SK-N-SH (cell line): ENCODE measurements around the gene GRIN2A. TPM values are rescaled to one million over a fixed set of nuclear protein-coding genes. Genes with fewer than 3 reads are reported as not detected.

ENCODE experiments used
- CTCF ChIA-PET: fragments of 300-600, 350-600 bp; formaldehyde crosslinking; extraction: SDS; loops from one replicate; lab custom pipeline; 2021; lab: Yijun Ruan, JAX
- POLR2A ChIA-PET: fragments of 350-600 bp; sonication (Branson Sonifier 250); formaldehyde crosslinking; extraction: SDS; loops from one replicate; lab custom pipeline; 2020; ENCODE audit warnings: antibody characterized with exemption, inconsistent platforms; lab: Yijun Ruan, JAX
- DNase-seq: peaks from one replicate; pipeline ENCODE4 v3.0.0; 2012
- H2AFZ ChIP-seq: fragments of 200-600 bp; sonication (generic); 2 replicates; pipeline ENCODE4 v1.8.1; 2016; ENCODE audit warnings: antibody characterized with exemption, mild to moderate bottlenecking, low read depth
- H3F3A ChIP-seq: fragments of 200-600 bp; sonication (generic); replicated peaks from 2 replicates; pipeline ENCODE3; 2016; ENCODE audit warnings: antibody characterized with exemption, mild to moderate bottlenecking; ENCODE audit not compliant: insufficient read depth
- H3K27ac ChIP-seq, 2 experiments: fragments of 200-500 bp in 1 of 2; fragments of 200-600 bp in 1 of 2; sonication (Bioruptor generic) in 1 of 2; sonication (generic), shearing (Covaris generic) in 1 of 2; 2 replicates each; pipeline versions ENCODE4 v1.5.1 to v1.6.1; 2014 to 2016; ENCODE audit warnings: low read depth in 2 of 2, inconsistent platforms in 1 of 2, low read length in 1 of 2, mild to moderate bottlenecking in 1 of 2, mixed read lengths in 1 of 2
- H3K27me3 ChIP-seq: fragments of 200-600 bp; sonication (generic), shearing (Covaris generic); 2 replicates; pipeline ENCODE4 v1.6.1; 2016; ENCODE audit warnings: mixed run types; ENCODE audit not compliant: insufficient read depth
- H3K36me3 ChIP-seq, 2 experiments: fragments of 200-500 bp in 1 of 2; fragments of 200-600 bp in 1 of 2; sonication (Bioruptor generic) in 1 of 2; sonication (generic) in 1 of 2; replicated peaks in 1 of 2; 2 replicates each; pipeline versions ENCODE3 to v1.5.1; 2014 to 2016; ENCODE audit warnings: low read length in 1 of 2, mild to moderate bottlenecking in 1 of 2; ENCODE audit not compliant: insufficient read depth in 2 of 2, control insufficient read depth in 1 of 2
- H3K4me1 ChIP-seq, 2 experiments: fragments of 200-500 bp in 1 of 2; fragments of 200-600 bp in 1 of 2; sonication (Bioruptor generic) in 1 of 2; sonication (generic), shearing (Covaris generic) in 1 of 2; 2 replicates each; pipeline versions ENCODE4 v1.5.1 to v1.6.1; 2014 to 2016; ENCODE audit warnings: low read depth in 1 of 2, low read length in 1 of 2, mixed run types in 1 of 2; ENCODE audit not compliant: insufficient read depth in 2 of 2, control insufficient read depth in 1 of 2
- H3K4me2 ChIP-seq: fragments of 200-600 bp; sonication (generic), shearing (Covaris generic); 2 replicates; pipeline ENCODE4 v1.6.1; 2017; ENCODE audit warnings: mixed run types
- H3K4me3 ChIP-seq, 2 experiments: fragments of 200-500 bp in 1 of 2; fragments of 200-600 bp in 1 of 2; sonication (Bioruptor generic) in 1 of 2; sonication (generic), shearing (Covaris generic) in 1 of 2; 2 replicates each; pipeline versions ENCODE4 v1.5.1 to v1.8.1; 2014 to 2016; ENCODE audit warnings: low read depth in 2 of 2, inconsistent platforms in 1 of 2, low read length in 1 of 2, mild to moderate bottlenecking in 1 of 2, mixed read lengths in 1 of 2, moderate library complexity in 1 of 2
- H3K79me2 ChIP-seq: fragments of 200-600 bp; sonication (generic); 2 replicates; pipeline ENCODE4 v1.8.1; 2017; ENCODE audit warnings: mild to moderate bottlenecking; ENCODE audit not compliant: insufficient read depth
- H3K9ac ChIP-seq: fragments of 200-600 bp; sonication (generic); 2 replicates; pipeline ENCODE4 v1.6.1; 2017; ENCODE audit warnings: mixed run types
- H3K9me2 ChIP-seq: fragments of 200-600 bp; sonication (generic); 2 replicates; pipeline ENCODE4 v1.6.1; 2017; ENCODE audit warnings: mixed run types
- H3K9me3 ChIP-seq: fragments of 200-600 bp; sonication (generic); 2 replicates; pipeline ENCODE4 v1.6.1; 2017; ENCODE audit warnings: mixed run types, mild to moderate bottlenecking, moderate library complexity
- H4K20me1 ChIP-seq: fragments of 200-600 bp; sonication (generic); 2 replicates; pipeline ENCODE4 v1.6.1; 2017; ENCODE audit warnings: mild to moderate bottlenecking, mixed run types; ENCODE audit not compliant: insufficient read depth
- CHD2 ChIP-seq: fragments of 150-350 bp; IDR thresholded peaks from 2 replicates; pipeline ENCODE4 v1.6.1; 2018; ENCODE audit warnings: low read length; ENCODE audit not compliant: partially characterized antibody
- ELF1 ChIP-seq: IDR thresholded peaks from 2 replicates; pipeline ENCODE4 v1.4.0; 2012
- EP300 ChIP-seq, 2 experiments: IDR thresholded peaks; 2 replicates each; pipeline versions ENCODE4 v1.4.0 to v1.6.1; 2012; ENCODE audit warnings: borderline replicate concordance in 1 of 2, low read depth in 1 of 2, low read length in 1 of 2
- FOXJ3 ChIP-seq: sonication (generic); formaldehyde crosslinking; IDR thresholded peaks from 2 replicates; pipeline ENCODE4 v1.5.1; 2020; ENCODE audit warnings: mild to moderate bottlenecking, missing genetic modification reagents
- FOXM1 ChIP-seq: IDR thresholded peaks from 2 replicates; pipeline ENCODE4 v1.4.0; 2012; ENCODE audit warnings: low read depth, mild to moderate bottlenecking
- JUND ChIP-seq: IDR thresholded peaks from 2 replicates; pipeline ENCODE4 v1.4.0; 2012
- MXI1 ChIP-seq: IDR thresholded peaks from 2 replicates; pipeline ENCODE4 v1.6.1; 2012; ENCODE audit warnings: mild to moderate bottlenecking, low read depth, low read length, improper control_type of control experiment
- NRF1 ChIP-seq: IDR thresholded peaks from 2 replicates; pipeline ENCODE4 v1.6.1; 2012; ENCODE audit warnings: low read depth, mild to moderate bottlenecking, low read length
- RAD21 ChIP-seq: IDR thresholded peaks from 2 replicates; pipeline ENCODE4 v1.6.1; 2012; ENCODE audit warnings: mild to moderate bottlenecking, low read length
- RCOR1 ChIP-seq: fragments of 150-350 bp; IDR thresholded peaks from 2 replicates; pipeline ENCODE4 v1.6.1; 2017; ENCODE audit warnings: antibody characterized with exemption, low read length
- SMC3 ChIP-seq: IDR thresholded peaks from 2 replicates; pipeline ENCODE4 v1.6.1; 2012; ENCODE audit warnings: low read depth, low read length, improper control_type of control experiment
- TEAD4 ChIP-seq: IDR thresholded peaks from 2 replicates; pipeline ENCODE4 v1.4.0; 2012; ENCODE audit warnings: mild to moderate bottlenecking, borderline replicate concordance; ENCODE audit not compliant: insufficient read depth
- YY1 ChIP-seq: IDR thresholded peaks from 2 replicates; pipeline ENCODE4 v1.4.0; 2012; ENCODE audit warnings: low read depth, mild to moderate bottlenecking
- WGBS: methylation state at CpG from one replicate; pipeline ENCODE4 v1.1.6; 2017; ENCODE audit warnings: low lambda C conversion rate; 5-methylcytosine and 5-hydroxymethylcytosine counted together
- polyA plus RNA-seq, 3 experiments: library from polyadenylated mRNA; depleted of rRNA; stranded (reverse); fragments of >200 nt; gene quantifications; 2 replicates each; pipeline ENCODE4 v1.2.3, GENCODE V29; 2012
- TF ChIP-seq, protein P1 (sequence below): IDR thresholded peaks from 2 replicates; pipeline ENCODE4 v1.6.1; 2012; ENCODE audit warnings: mild to moderate bottlenecking, low read depth, low read length, moderate library complexity
- TF ChIP-seq, protein P2 (sequence below): IDR thresholded peaks from 2 replicates; pipeline ENCODE4 v1.4.0; 2012; ENCODE audit warnings: low read depth
- TF ChIP-seq, protein P3 (sequence below): fragments of 150-350 bp; IDR thresholded peaks from 2 replicates; pipeline ENCODE4 v1.6.1; 2016; ENCODE audit warnings: mild to moderate bottlenecking, low read depth, low read length
- TF ChIP-seq, protein P4 (sequence below): IDR thresholded peaks from 2 replicates; pipeline ENCODE4 v1.4.0; 2012; ENCODE audit warnings: low read depth, borderline replicate concordance
- TF ChIP-seq, protein P5 (sequence below): IDR thresholded peaks from 2 replicates; pipeline ENCODE4; 2012
- TF ChIP-seq, protein P6 (sequence below): IDR thresholded peaks from 2 replicates; pipeline ENCODE4 v1.4.0; 2012; ENCODE audit warnings: low read depth, borderline replicate concordance

The GRIN2A gene
- polyA plus RNA-seq, 1 of the 3 experiments (the other 2 are of a cell fraction) = not detected

DNA sequence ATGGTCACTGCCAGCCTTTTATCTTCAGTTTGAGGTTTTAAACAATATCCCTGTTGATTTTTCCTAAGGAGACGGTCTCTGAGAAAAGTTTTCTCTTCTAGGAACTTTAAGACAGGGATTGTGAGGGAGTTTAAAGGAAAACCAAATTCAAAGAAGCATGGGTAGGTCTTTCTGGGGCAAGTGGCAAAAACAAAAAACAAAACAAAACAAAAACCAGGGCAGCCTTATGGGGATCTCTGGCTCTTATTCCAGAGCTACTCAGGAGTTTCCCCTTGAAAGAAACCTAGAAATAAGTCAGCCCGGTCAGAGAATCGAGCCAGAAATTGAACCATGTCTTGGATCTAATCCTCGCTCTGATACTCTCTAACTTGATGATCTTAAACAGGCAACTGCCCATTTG lies 424.5 kb downstream of the GRIN2A start:
- 21% methylated on average over 4 of the region's 4 CpGs for WGBS
- POLR2A ChIA-PET = no interaction called here

More for the DNA sequence above, 424.5 kb downstream of the GRIN2A start:
- Histone ChIP-seq H3K27me3 (no peaks in the 10 kb centered on the region), H2AFZ (no peak overlapping the region), H3K4me2 (no peak overlapping the region), H3K4me3 (no peak overlapping the region), H4K20me1 (no peaks in the 10 kb centered on the region), H3F3A (no peaks in the 10 kb centered on the region), H3K36me3 (no peaks in the 10 kb centered on the region), H3K9me2 (no peaks in the 10 kb centered on the region), H3K9me3 (no peaks in the 10 kb centered on the region), H3K4me1 (no peaks in the 10 kb centered on the region), H3K9ac (no peak overlapping the region), H3K79me2 (no peaks in the 10 kb centered on the region), H3K27ac (no peak overlapping the region)
- CTCF ChIA-PET = no interaction called here
- DNase-seq = no peak
- TF ChIP-seq EP300 (IDR thresholded peaks at IDR 0.05; ENCODE audit: borderline replicate concordance in 1 of 2, low read depth in 1 of 2, low read length in 1 of 2) (no peak), JUND (no peak), ELF1 (no peak), YY1 (no peak), RAD21 (no peak), SMC3 (no peak), FOXJ3 (no peak), NRF1 (no peak), MXI1 (no peak), RCOR1 (no peak), FOXM1 (no peak), TEAD4 (no peak), CHD2 (no peak)
- TF ChIP-seq, protein P1, sequence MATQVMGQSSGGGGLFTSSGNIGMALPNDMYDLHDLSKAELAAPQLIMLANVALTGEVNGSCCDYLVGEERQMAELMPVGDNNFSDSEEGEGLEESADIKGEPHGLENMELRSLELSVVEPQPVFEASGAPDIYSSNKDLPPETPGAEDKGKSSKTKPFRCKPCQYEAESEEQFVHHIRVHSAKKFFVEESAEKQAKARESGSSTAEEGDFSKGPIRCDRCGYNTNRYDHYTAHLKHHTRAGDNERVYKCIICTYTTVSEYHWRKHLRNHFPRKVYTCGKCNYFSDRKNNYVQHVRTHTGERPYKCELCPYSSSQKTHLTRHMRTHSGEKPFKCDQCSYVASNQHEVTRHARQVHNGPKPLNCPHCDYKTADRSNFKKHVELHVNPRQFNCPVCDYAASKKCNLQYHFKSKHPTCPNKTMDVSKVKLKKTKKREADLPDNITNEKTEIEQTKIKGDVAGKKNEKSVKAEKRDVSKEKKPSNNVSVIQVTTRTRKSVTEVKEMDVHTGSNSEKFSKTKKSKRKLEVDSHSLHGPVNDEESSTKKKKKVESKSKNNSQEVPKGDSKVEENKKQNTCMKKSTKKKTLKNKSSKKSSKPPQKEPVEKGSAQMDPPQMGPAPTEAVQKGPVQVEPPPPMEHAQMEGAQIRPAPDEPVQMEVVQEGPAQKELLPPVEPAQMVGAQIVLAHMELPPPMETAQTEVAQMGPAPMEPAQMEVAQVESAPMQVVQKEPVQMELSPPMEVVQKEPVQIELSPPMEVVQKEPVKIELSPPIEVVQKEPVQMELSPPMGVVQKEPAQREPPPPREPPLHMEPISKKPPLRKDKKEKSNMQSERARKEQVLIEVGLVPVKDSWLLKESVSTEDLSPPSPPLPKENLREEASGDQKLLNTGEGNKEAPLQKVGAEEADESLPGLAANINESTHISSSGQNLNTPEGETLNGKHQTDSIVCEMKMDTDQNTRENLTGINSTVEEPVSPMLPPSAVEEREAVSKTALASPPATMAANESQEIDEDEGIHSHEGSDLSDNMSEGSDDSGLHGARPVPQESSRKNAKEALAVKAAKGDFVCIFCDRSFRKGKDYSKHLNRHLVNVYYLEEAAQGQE = no peak
- TF ChIP-seq, protein P2, sequence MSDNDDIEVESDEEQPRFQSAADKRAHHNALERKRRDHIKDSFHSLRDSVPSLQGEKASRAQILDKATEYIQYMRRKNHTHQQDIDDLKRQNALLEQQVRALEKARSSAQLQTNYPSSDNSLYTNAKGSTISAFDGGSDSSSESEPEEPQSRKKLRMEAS = no peak
- TF ChIP-seq, protein P3, sequence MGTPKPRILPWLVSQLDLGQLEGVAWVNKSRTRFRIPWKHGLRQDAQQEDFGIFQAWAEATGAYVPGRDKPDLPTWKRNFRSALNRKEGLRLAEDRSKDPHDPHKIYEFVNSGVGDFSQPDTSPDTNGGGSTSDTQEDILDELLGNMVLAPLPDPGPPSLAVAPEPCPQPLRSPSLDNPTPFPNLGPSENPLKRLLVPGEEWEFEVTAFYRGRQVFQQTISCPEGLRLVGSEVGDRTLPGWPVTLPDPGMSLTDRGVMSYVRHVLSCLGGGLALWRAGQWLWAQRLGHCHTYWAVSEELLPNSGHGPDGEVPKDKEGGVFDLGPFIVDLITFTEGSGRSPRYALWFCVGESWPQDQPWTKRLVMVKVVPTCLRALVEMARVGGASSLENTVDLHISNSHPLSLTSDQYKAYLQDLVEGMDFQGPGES = no peak
- TF ChIP-seq, protein P4, sequence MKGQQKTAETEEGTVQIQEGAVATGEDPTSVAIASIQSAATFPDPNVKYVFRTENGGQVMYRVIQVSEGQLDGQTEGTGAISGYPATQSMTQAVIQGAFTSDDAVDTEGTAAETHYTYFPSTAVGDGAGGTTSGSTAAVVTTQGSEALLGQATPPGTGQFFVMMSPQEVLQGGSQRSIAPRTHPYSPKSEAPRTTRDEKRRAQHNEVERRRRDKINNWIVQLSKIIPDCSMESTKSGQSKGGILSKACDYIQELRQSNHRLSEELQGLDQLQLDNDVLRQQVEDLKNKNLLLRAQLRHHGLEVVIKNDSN = no peak
- TF ChIP-seq, protein P5, sequence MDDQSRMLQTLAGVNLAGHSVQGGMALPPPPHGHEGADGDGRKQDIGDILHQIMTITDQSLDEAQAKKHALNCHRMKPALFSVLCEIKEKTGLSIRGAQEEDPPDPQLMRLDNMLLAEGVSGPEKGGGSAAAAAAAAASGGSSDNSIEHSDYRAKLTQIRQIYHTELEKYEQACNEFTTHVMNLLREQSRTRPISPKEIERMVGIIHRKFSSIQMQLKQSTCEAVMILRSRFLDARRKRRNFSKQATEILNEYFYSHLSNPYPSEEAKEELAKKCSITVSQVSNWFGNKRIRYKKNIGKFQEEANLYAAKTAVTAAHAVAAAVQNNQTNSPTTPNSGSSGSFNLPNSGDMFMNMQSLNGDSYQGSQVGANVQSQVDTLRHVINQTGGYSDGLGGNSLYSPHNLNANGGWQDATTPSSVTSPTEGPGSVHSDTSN = no peak
- TF ChIP-seq, protein P6, sequence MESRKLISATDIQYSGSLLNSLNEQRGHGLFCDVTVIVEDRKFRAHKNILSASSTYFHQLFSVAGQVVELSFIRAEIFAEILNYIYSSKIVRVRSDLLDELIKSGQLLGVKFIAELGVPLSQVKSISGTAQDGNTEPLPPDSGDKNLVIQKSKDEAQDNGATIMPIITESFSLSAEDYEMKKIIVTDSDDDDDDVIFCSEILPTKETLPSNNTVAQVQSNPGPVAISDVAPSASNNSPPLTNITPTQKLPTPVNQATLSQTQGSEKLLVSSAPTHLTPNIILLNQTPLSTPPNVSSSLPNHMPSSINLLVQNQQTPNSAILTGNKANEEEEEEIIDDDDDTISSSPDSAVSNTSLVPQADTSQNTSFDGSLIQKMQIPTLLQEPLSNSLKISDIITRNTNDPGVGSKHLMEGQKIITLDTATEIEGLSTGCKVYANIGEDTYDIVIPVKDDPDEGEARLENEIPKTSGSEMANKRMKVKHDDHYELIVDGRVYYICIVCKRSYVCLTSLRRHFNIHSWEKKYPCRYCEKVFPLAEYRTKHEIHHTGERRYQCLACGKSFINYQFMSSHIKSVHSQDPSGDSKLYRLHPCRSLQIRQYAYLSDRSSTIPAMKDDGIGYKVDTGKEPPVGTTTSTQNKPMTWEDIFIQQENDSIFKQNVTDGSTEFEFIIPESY = no peak
